HUES64 (cell line): ENCODE measurements around the gene IMMT.

ENCODE experiments used
- H3K27ac ChIP-seq: 2 replicates; pipeline ENCODE4 v1.7.0; 2013; ENCODE audit warnings: low read depth, low read length, inconsistent platforms
- H3K27me3 ChIP-seq: 2 replicates; pipeline ENCODE4 v1.6.1; 2013; ENCODE audit warnings: mild to moderate bottlenecking, low read length; ENCODE audit not compliant: insufficient read depth
- H3K36me3 ChIP-seq: 2 replicates; pipeline ENCODE4 v1.6.1; 2013; ENCODE audit warnings: mild to moderate bottlenecking, low read length; ENCODE audit not compliant: insufficient read depth
- H3K4me1 ChIP-seq: 2 replicates; pipeline ENCODE4 v1.6.1; 2013; ENCODE audit warnings: mild to moderate bottlenecking, low read length, moderate library complexity; ENCODE audit not compliant: insufficient read depth
- H3K4me3 ChIP-seq: 2 replicates; pipeline ENCODE4 v1.5.1; 2013; ENCODE audit warnings: mild to moderate bottlenecking, low read length, moderate library complexity
- H3K9ac ChIP-seq: 2 replicates; pipeline ENCODE4 v1.6.1; 2013; ENCODE audit warnings: mild to moderate bottlenecking, low read depth, low read length
- H3K9me3 ChIP-seq: 2 replicates; pipeline ENCODE4 v1.6.1; 2013; ENCODE audit warnings: low read depth, low read length; ENCODE audit not compliant: insufficient read depth
- WGBS: fragments of 150-250, 120-280 bp; methylation state at CpG from one replicate; pipeline ENCODE4 v1.1.7; 2013; ENCODE audit warnings: missing lambda C conversion rate; 5-methylcytosine and 5-hydroxymethylcytosine counted together

Gene IMMT

GRCh38 chr2:86195808-86196387, 636 bp upstream of the IMMT start:
- H3K9me3 ChIP-seq = no peaks in the 10 kb centered on the region
- peak overlapping the region; percentile 100 for H3K27ac ChIP-seq
- H3K9ac ChIP-seq = peak overlapping the region; percentile 98
- H3K36me3 ChIP-seq = peaks cover 4% of the 10 kb centered on the region; the same call in 1 of the 2 replicates
- WGBS = 40% methylated on average over 22 of the region's 23 CpGs
- H3K27me3 ChIP-seq = no peaks in the 10 kb centered on the region
- H3K4me3 ChIP-seq = peak overlapping the region; percentile 64
- H3K4me1 ChIP-seq = peaks cover 4% of the 10 kb centered on the region; the same call in 1 of the 2 replicates

GRCh38 chr2:86194751-86195054, 559 bp downstream of the IMMT start:
- H3K9ac ChIP-seq = peak overlapping the region; percentile 98
- H3K36me3 ChIP-seq = peaks cover 12% of the 10 kb centered on the region
- no peaks in the 10 kb centered on the region for H3K9me3 ChIP-seq
- H3K27ac ChIP-seq = peak overlapping the region; percentile 100
- no peaks in the 10 kb centered on the region for H3K27me3 ChIP-seq
- WGBS = under 1% methylated on average over 17 of the region's 17 CpGs
- H3K4me3 ChIP-seq = peak overlapping the region; percentile 64
- peaks cover 4% of the 10 kb centered on the region; the same call in 1 of the 2 replicates for H3K4me1 ChIP-seq

GRCh38 chr2:86193901-86194567, 1.2 kb downstream of the IMMT start:
- Histone ChIP-seq H3K4me3 (peak overlapping the region; percentile 64), H3K27ac (peak overlapping the region; percentile 100; the same call in 1 of the 2 replicates), H3K4me1 (peaks cover 4% of the 10 kb centered on the region; the same call in 1 of the 2 replicates), H3K9ac (peak overlapping the region; percentile 98; the same call in 1 of the 2 replicates), H3K27me3 (no peaks in the 10 kb centered on the region), H3K9me3 (no peaks in the 10 kb centered on the region), H3K36me3 (peaks cover 16% of the 10 kb centered on the region)
- WGBS = 89% methylated on average over 7 of the region's 7 CpGs

- Histone ChIP-seq H3K27me3 (no peaks in the 10 kb centered on the region), H3K9ac (no peak overlapping the region), H3K27ac (no peak overlapping the region), H3K4me1 (peaks cover 4% of the 10 kb centered on the region; the same call in 1 of the 2 replicates), H3K9me3 (no peaks in the 10 kb centered on the region), H3K4me3 (no peak overlapping the region), H3K36me3 (peaks cover 26% of the 10 kb centered on the region)
- 96% methylated on average over 7 of the region's 7 CpGs for WGBS
Observed at GRCh38 chr2:86189782-86190416, 5.4 kb downstream of the IMMT start.

GRCh38 chr2:86186431-86186830, 8.8 kb downstream of the IMMT start:
- no peak overlapping the region for H3K27ac ChIP-seq
- H3K4me1 ChIP-seq = no peaks in the 10 kb centered on the region
- H3K36me3 ChIP-seq = peaks cover 22% of the 10 kb centered on the region
- no peak overlapping the region for H3K9ac ChIP-seq
- no peak overlapping the region for H3K4me3 ChIP-seq
- H3K9me3 ChIP-seq = no peaks in the 10 kb centered on the region
- no peaks in the 10 kb centered on the region for H3K27me3 ChIP-seq

- Histone ChIP-seq H3K9me3 (no peaks in the 10 kb centered on the region), H3K27ac (no peak overlapping the region), H3K36me3 (peaks cover 29% of the 10 kb centered on the region), H3K9ac (no peak overlapping the region), H3K4me3 (no peak overlapping the region), H3K27me3 (no peaks in the 10 kb centered on the region), H3K4me1 (no peaks in the 10 kb centered on the region)
- WGBS = 96% methylated on average over 1 of the region's 1 CpG
Observed at GRCh38 chr2:86185517-86186212, 9.6 kb downstream of the IMMT start.

GRCh38 chr2:86176597-86176996, 18.7 kb downstream of the IMMT start:
- Histone ChIP-seq H3K9me3 (no peaks in the 10 kb centered on the region), H3K27me3 (no peaks in the 10 kb centered on the region), H3K4me1 (no peaks in the 10 kb centered on the region), H3K27ac (no peak overlapping the region), H3K36me3 (peaks cover 86% of the 10 kb centered on the region), H3K9ac (no peak overlapping the region), H3K4me3 (no peak overlapping the region)

- H3K9ac ChIP-seq = no peak overlapping the region
- peaks cover 89% of the 10 kb centered on the region for H3K36me3 ChIP-seq
- H3K4me1 ChIP-seq = no peaks in the 10 kb centered on the region
- 93% methylated on average over 1 of the region's 1 CpG for WGBS
- no peak overlapping the region for H3K4me3 ChIP-seq
- no peaks in the 10 kb centered on the region for H3K27me3 ChIP-seq
- H3K27ac ChIP-seq = no peak overlapping the region
- no peaks in the 10 kb centered on the region for H3K9me3 ChIP-seq
Observed at GRCh38 chr2:86175828-86176227, 19.4 kb downstream of the IMMT start.

- WGBS = 92% methylated on average over 2 of the region's 2 CpGs
- no peaks in the 10 kb centered on the region for H3K4me1 ChIP-seq
- H3K36me3 ChIP-seq = peaks cover 95% of the 10 kb centered on the region
- H3K27ac ChIP-seq = no peak overlapping the region
- H3K9me3 ChIP-seq = no peaks in the 10 kb centered on the region
- H3K4me3 ChIP-seq = no peak overlapping the region
- H3K9ac ChIP-seq = no peak overlapping the region
- no peaks in the 10 kb centered on the region for H3K27me3 ChIP-seq
Observed at GRCh38 chr2:86174445-86174844, 20.8 kb downstream of the IMMT start.

- no peaks in the 10 kb centered on the region for H3K9me3 ChIP-seq
- WGBS = 96% methylated on average over 2 of the region's 2 CpGs
- no peak overlapping the region for H3K4me3 ChIP-seq
- H3K27me3 ChIP-seq = no peaks in the 10 kb centered on the region
- peaks cover 95% of the 10 kb centered on the region for H3K36me3 ChIP-seq
- H3K27ac ChIP-seq = no peak overlapping the region
- H3K9ac ChIP-seq = no peak overlapping the region
- H3K4me1 ChIP-seq = no peaks in the 10 kb centered on the region
Observed at GRCh38 chr2:86172610-86173009, 22.7 kb downstream of the IMMT start.

- Histone ChIP-seq H3K9me3 (no peaks in the 10 kb centered on the region), H3K27me3 (no peaks in the 10 kb centered on the region), H3K4me1 (no peaks in the 10 kb centered on the region), H3K9ac (no peak overlapping the region), H3K4me3 (no peak overlapping the region), H3K36me3 (peaks cover 87% of the 10 kb centered on the region), H3K27ac (no peak overlapping the region)
- WGBS = 94% methylated on average over 3 of the region's 3 CpGs
Observed at GRCh38 chr2:86171295-86171694, 24.0 kb downstream of the IMMT start.
